HL-60/S4 (cell line): ENCODE measurements around the gene RFX2.
"Not testable (repeated sequence)": the region's sequence is repeated elsewhere in the genome, so short reads cannot be mapped to it uniquely, and the experiment has no call there.

Experiments
- in situ Hi-C: fragments of 300-500 bp; cut with MboI; formaldehyde crosslinking; loops from 2 replicates; pipeline ENCODE4 v1.14.3; 2022; ENCODE audit warnings: low sequenced_read_pairs

The RFX2 gene

DNA sequence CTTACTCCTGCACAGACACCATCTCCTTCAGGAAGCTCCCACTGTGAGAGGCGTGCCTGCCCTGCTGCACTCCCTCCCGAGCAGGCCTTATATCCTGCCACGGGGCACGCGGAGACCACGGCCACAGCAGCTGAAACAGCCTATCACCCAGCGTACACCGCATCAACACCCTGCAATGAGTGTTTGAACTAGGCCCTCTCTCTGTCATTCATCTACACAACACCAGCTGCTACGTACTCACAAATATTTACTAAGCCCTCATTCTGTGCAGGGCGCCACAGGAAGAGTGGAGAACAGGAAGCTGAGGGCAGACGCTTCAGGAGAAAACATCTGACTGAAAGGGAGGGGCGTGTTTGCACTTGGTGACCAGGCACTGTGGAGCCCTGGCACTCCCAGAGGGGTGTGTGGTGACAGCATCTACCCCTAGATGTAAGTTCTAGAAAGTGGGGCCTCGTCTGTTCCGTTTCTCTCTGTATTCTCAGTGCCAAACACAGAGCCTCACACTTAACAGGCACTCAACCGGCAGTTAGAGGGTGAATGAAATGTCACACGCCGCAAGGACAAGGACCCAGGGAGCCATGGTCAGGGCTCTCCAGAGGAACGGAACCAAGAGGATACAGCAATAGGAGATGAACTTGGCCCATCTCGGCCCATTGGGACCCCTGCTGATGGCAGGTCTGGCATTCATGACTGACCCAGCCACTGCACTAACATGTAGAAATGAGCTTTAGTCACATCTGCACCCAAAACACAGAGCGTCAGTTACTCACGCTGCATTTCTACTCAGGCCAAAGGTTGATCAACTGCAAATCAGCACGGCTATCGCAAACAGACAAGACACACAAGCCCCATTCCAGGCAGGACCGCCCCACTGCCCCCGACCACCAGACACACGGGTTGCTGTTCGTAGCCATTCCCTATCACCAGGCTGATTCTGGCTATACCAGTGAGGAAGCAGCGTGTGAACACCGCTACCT, 148.0 kb downstream of the RFX2 start:
- in situ Hi-C loops = no loop called here

DNA sequence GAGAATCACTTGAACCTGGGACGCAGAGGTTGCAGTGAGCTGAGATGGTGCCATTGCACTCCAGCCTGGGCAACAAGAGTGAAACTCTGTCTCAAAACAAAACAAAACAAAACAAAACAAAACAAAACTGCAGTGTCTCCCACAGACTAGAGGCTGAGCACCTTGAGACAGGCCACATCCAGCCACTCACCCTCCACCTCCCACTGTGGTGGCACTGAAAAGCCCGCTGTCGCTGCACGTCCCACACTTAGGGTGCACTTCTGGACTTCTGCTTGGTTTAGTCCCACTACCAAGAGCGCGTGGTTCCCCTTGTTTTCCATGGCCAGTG, 148.7 kb downstream of the RFX2 start:
- in situ Hi-C loops = not testable (repeated sequence)

DNA sequence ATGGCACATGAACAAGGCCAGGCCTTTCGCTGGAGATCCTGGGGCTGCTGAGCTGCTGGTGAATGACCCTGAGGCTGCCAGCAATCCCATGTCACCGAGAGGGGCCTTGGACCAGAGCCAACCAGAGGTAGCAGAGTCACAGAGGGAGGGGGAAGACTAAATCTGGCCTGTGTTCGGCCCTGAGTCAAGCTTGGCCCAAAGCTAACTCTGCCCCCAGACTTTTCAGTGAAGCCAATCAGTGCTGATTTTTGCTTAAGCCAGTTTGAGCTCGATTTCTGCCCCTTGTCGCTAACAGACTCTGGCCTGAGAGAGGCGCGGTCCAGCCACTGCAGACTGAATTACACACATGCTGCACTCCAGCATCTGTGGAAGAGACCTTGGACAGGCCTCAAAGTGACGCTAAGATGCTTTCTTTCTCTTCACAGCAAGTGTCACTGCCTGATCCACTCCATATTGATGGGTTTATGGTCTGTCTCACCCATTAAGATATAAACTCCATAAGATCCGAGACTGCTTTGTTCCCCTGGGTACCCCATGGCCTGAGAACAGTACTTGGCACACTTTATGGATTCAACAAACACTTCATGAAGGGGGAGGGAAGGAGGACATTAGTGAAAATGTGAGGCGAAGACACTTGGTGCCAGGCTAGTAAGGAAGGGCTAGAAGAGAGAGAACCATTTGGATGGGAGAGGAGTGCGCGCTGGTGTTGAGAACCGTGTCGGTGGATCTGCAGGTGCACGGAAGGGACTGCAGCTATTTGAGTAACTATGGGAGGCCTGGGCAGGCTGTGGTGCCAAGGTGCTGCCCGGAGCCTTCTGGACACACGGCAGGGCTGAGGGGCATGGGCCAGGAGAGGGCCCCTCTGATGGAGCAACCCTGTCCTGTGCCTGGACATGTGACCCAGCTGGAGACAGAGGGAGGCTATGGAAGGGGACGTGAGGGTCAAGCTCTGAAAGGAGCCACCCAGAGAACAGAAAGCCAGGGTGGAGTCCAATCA, 150.0 kb downstream of the RFX2 start:
- in situ Hi-C loops = no loop called here

DNA sequence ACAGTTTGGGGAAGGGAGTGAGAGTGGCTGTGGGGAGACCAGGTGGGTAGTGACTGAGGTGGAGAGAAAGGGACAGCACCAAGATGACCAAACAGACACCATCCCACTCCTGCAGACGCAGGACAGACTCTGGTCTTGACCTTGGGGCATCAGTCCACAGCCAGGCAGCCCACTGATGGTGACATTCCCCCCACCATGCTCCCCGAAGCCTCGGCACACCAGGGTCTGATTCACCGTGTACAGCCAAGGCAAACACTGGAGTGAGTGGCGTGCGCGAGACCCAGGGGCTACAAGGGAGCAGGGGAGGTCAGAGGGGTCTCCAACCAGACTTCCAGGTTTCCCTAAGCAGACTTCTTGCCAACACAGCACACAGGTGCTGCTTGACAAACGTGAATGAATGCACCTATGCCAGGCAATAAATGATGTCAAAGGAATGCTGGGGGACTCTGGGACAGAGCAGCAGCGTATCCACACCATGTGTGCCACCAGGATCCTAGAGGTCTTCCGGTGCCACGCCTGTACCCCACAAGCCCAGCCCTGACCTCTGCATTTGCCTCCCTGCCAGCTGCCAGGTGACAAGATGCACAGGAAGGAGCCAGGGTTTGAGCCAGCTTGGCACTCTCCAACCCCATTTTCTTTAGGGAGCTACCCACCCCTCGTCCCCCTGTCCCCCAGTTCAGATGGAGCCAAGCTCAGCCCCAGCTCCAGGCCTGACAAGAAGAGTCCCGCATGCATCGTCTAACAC, 150.9 kb downstream of the RFX2 start:
- in situ Hi-C loops = no loop called here

DNA sequence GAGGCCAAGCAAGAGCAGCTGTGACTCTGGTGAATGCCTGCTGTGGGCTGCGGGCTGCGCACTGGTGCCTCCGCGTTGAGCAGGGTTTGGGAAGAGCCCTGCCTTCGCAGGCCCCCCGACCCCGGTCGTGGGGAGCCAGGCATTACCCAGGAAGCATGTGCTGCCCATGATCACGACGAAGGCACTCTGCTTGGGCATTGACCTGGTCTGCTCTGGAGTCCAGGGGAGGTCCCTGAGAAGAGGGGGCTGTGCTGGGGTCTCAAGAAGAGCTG, 151.5 kb downstream of the RFX2 start:
- in situ Hi-C loops = no loop called here

DNA sequence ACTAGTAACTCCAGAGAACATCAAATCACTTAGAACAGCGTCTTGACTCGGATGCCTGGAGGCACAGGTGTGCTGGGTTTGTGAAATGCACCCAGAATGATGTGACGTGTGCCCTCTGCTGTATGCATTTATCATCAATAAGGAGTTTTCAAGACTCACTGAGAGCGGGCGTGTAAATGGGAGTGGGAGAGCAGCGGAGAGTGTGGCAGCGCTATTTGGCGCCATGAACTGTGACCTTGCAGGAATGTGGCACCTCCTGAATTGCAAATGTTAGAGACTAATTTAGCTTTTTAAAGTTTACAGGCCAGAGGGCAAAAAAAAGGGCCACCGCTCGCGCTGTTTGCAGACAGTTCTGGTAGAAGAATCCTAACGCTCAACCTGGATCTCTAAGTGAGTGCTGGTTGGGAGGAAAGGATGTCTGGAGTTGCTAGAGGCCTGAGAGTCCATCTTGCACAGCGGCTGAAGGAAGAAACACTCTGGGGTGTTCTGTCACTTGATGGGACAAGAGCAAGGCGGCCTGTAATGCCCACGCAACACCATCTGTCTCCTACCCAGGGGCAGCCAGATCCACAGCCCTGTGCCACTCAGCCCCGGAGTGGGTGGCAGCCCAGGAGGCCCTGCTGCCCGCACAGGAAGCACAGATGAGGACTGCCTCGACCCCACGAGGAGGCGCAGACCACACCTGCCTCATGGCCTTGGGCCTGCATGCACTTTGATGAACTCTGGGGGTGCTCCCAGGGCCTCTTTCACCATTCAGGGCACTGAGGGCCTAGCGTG, 152.0 kb downstream of the RFX2 start:
- in situ Hi-C loops = no loop called here

DNA sequence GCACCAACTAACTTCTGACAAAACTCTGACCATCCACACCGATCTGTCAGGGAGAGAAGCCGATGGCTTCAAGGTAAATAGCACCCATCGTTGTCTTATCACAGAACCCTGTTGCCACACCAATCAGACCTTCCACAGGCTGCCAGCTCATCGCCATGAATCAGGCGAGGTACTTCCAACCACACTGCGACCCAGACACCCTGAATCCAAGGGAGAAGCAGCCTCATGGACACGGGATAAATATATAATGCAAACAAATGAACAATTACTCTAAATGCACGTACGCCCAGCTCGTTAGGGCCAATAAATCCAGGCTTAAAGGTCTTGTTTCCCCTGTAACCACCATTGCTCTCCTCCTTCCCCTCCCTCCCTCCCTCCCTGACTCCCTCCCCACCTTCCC, 153.1 kb downstream of the RFX2 start:
- in situ Hi-C loops = no loop called here

DNA sequence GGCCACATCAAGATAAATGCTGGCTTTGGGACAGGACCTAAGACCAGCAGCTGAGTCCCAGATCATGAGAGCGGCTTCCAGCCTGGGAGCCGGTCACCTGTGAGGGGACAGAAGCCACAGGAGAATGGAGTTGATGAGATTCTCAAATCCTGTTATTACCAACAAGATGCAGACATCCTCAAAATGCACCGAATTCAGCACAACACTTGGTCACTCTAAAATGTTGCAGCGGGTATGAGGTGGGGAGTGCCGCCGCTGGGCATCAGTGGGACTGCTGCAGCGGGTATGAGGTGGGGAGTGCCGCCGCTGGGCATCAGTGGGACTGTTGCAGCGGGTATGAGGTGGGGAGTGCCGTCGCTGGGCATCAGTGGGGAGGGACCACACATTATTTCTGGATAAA, 153.6 kb downstream of the RFX2 start:
- in situ Hi-C loops = no loop called here

DNA sequence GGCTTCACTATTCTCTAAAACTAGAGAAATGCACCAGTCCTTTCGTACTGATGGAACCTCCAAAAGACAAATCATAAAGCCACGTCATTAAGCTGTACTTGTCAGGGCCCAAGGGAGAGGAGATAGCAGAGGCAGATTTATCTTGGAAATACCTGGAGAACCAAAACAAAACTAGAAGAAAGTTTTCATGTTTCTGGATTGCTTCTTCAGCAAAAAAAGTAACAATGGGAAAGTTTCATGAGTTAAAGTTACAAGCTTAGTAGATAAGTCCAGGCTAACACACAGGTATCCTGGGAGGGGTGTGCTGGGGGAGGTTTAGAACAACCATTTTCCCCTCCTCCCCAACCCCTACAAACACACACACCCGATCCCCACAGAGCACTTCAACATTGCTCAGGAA, 154.0 kb downstream of the RFX2 start:
- in situ Hi-C loops = no loop called here

DNA sequence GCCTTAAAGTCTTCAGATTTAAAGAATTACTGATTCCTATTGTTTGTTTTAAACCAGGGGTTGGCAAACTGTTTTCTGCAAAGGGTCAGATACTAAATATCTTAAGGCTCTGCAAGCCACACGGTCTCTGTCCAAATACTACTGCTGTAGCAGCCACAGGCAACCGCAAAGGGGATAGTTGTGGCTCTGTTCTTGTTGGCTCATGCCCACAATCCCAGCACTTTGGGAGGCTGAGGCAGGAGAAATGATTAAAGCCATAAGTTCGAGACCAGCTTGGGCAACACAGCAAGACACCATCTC, 154.7 kb downstream of the RFX2 start:
- in situ Hi-C loops = no loop called here

DNA sequence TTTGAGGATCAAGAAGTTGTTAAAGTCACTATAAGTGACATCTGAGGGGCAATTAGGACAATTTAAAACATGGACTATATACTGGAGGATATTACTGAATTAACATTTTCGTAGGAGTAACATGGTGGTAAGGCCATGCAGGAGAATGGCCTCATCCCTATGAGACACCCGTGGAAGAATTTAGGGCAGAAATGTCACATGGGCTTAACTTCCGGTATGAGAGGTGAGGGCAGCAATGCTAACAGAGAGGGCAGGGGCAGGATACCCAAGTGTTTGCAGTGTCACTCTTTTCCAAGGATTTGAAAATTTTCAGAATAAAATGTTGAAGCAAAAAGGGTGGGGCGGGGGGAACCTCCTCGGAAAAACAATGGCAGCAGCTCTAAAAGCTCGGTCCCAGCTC, 156.0 kb downstream of the RFX2 start:
- in situ Hi-C loops = no loop called here

DNA sequence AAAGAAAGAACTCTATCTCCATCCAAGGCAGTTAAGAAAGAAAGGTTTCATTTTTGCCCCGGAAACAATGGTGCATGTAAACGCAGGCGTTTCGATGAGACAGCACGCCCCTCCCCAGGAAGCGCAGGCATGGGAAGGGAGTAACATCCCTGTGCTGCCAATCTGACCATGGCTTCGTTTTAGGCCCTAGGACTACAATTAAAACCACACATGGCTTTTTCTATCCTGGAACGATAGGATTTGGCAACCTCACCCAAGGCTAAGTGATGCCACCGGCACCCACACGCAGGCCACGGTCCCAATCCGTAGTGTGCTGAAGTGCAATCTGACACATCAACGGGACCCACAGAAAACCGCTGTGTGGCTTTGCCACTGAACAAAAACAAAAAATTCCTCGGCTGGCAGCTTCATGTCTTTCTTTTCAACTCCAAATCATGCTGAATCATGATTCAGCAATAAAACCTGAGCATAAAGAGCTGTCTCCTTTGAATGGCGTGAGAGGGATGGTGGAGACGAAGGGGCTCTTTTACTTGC, 156.6 kb downstream of the RFX2 start:
- in situ Hi-C loops = no loop called here

DNA sequence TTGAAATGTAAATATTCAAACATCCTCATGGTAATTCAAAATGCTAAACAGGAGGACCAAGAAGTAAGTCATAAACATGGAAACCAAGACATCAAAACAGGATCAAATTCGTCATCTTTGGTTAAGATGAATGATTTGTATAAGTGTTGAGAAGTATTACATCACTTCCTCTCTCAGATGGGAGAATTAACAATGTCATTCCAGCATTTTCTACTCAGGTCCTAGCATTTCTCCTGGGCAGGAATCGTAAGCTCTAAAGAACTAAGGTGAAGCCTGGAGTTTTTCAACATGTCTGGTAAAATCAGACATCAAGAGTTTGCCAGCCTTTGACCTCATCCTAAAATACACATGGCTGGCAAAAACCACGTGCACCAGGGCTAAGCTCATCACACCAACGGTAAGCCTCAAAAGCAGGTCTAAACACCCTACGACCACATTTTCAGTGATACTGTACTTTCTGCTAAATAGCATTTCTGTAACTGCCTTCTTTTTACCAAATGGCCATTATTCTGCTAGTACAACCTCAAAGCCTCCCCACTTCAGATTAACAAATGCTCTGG, 157.2 kb downstream of the RFX2 start:
- in situ Hi-C loops = no loop called here

DNA sequence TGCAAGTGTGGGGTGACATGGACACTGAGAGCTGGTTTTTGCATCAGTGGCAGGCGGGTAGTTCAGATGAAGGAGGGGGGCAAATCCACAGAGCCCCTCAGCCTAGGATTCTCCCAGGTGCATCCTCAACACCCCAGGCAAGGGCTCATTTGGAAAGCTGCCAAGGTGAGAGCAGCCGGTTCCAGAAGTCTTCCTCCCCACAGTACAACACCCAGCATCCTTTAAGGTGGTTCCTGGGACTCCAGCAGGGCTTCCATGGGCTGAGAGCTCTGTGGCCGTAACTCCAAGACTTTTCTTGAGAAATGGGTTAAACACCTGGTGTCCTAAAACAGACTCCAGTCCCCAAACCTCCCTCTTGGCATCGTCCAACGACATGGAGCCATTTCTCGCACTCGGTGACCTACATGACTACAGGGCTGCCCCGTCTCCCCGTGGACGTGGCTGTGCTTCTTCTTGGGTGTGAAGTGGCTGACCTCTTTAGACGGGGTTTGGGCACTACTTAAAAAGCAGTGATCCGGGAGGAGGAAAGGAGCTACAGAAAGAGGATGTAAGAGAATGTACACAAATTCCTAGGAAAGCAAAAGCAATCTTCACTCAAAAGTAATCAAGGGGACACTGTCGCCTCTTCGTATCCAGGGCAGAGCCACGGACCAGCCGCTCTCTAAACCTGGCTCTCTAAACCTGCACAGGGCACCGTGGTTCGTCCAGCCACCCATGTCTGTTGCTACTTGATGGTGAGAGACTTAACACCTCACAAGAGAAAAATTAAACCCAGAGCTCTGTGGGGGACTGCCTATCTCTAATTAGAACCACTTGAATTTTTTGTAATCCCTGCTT, 157.9 kb downstream of the RFX2 start:
- in situ Hi-C loops = no loop called here

DNA sequence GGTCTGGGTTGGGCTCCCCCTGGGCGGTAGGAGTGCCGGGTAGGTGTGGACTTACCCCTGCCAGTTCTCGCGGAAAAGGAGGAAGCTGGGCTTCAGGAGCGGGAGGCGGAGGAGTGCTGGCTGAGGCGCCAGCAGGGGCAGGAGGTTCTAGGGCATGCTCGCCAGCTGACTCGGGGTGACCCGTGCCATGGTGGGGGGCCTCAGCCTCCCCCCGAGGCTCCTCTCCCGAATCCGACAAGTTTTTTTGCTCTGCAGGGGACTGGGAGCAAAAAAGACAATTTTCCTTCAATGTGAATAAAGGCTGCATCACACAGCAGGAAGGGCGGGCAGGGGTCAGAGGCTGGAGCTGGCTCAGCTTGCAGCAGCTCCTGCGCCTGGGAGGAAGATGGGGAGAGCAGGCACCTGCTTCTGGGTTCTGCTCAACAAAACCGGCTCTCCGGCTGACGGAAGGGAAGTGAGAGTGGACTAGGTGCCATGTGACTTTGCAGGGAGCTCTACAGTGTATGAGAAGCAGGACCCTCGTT, 158.9 kb downstream of the RFX2 start:
- in situ Hi-C loops = no loop called here

DNA sequence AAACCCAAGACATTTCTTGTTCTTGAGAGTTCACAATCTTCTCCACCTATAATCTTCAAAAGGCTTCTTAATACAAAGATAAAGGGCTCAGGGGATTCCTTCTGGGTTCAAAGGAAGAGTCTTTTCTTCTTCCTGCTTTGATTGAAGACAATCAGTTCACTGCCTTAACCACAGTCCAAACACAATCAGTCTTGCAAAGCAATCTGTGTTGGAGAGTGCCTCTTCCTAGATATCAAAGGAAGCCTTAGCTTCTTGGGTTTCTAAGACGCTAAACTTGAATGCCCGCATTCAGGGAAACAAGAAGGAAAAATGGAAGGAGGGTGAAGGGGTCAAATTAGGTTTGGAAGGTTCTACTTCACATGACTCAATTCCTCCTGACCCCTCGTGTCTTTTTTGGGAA, 159.6 kb downstream of the RFX2 start:
- in situ Hi-C loops = no loop called here

DNA sequence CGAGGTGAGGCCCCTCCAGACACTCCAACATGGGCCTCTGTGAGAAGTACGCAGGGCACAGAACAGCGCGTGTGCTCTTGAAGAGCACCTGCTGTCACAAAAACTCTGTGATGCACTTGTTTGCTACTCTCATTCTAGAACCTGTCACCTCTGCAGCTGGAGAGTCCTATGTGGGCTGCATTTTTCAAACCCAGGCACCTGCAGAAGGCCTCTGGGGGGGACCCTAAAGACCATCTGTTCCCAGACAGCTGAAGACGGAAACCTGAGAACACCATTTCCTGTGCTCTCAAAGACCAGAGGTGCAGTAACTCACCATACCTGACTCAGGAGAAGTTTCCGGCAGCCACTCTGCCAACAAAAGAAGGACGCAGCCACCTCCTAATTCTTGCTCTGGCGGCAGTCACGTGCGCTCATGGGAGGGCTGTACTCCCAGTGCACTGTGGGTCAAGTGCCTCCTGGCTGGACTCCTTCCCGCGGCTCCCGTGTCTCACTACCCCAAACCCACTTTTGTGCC, 160.5 kb downstream of the RFX2 start:
- in situ Hi-C loops = no loop called here

DNA sequence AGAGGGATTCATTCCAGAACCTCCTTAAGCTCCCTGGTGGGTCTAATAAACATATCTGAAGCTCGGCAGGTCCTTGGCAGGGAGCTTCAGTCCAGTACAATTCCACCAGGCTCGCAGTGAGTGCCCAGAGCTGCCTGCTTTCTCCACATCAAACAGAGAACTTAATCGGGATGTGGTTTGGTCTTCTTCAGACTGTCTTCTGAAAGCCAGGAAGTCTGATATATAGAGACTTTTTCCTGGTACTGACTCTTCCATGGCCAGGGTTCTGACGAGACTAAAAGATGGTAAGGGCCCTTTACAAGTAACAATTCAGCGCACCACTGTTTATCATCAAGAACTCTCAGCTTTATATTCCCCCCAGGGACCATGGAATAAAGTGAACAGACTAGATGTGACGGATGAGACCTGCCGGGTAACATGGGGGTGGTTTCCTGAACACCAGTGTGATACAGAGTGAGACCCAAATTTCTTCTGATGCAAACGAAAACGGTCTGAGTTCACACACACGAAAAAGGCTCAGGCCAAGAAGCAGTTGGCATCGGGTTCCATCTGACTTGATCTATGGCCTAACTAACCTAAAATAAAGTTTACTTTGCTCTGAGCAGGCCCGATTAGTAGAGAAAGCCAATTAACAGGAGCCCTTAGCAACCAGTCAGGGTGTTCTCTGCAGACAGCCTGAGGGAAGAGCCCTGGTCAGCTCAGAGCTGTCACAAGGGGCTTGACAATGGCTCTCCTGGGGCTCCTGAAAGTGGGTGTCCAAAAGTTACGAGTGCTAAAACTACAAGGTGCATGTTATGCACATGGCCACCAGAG, 161.3 kb downstream of the RFX2 start:
- in situ Hi-C loops = no loop called here
